GM12878 (cell line): Measurements from ENCODE around the gene IL3. TPM values are rescaled to one million over a fixed set of nuclear protein-coding genes. Genes with fewer than 3 reads are reported as not detected.

Source experiments
- ATAC-seq: fragments of 200-7000 bp; cut with Tn5 transposase; 3 replicates; pipeline ENCODE4 v1.9.1; 2020; ENCODE audit warnings: mild to moderate bottlenecking, moderate library complexity
- BruUV-seq: library from RNA; stranded (reverse); fragments of 400-500 nt; replicated peaks from 2 replicates; lab custom pipeline; 2021; lab: Mats Ljungman, UMichigan
- CTCF ChIA-PET: fragments of 300-600 bp; sonication (Branson Sonifier 250); formaldehyde crosslinking; extraction: SDS; loops from one replicate; lab custom pipeline; 2021; ENCODE audit warnings: inconsistent platforms; lab: Yijun Ruan, JAX
- POLR2A ChIA-PET: fragments of 350-600 bp; formaldehyde crosslinking; extraction: SDS; loops from one replicate; lab custom pipeline; 2021; ENCODE audit warnings: inconsistent platforms; lab: Charles Lee
- RAD21 ChIA-PET: fragments of 300-600 bp; sonication (Branson Sonifier 250); formaldehyde crosslinking; loops from one replicate; lab custom pipeline; 2023; ENCODE audit warnings: antibody characterized with exemption; ENCODE audit not compliant: unreplicated experiment; lab: Charles Lee
- SMC1A ChIA-PET: fragments of 300-600 bp; sonication (Branson Sonifier 250); formaldehyde crosslinking; loops from one replicate; lab custom pipeline; 2023; ENCODE audit not compliant: unreplicated experiment, uncharacterized antibody; lab: Charles Lee
- DNase-seq: peaks from one replicate; pipeline ENCODE4 v3.0.0-alpha.2; 2011; ENCODE audit warnings: low read depth, low spot score
- FAIRE-seq: peaks from 3 replicates; lab custom pipeline; 2011; peaks lifted over from hg19 to GRCh38; lab: Jason Lieb, UNC
- H2AFZ ChIP-seq: 2 replicates; pipeline ENCODE4 v1.6.0; 2011; ENCODE audit warnings: low read depth, low read length, control low read depth; ENCODE audit not compliant: control insufficient read depth
- H3K27ac ChIP-seq: 2 replicates; pipeline ENCODE4 v1.5.1; 2011; ENCODE audit warnings: control low read depth; ENCODE audit not compliant: control insufficient read depth, insufficient read depth
- H3K27me3 ChIP-seq, 2 experiments: replicated peaks in 1 of 2; 2 replicates each; pipeline versions ENCODE4 v1.6.0 to v1.6.1; 2011; ENCODE audit warnings: low read length in 1 of 2; ENCODE audit not compliant: control insufficient read depth in 2 of 2, insufficient read depth in 2 of 2
- H3K36me3 ChIP-seq, 2 experiments: 2 replicates each; pipeline ENCODE4 v1.5.1; 2011; ENCODE audit warnings: low read length in 1 of 2; ENCODE audit not compliant: control insufficient read depth in 2 of 2, insufficient read depth in 2 of 2
- H3K4me1 ChIP-seq: 2 replicates; pipeline ENCODE4 v1.6.1; 2011; ENCODE audit warnings: mild to moderate bottlenecking, low read length, moderate library complexity, mixed read lengths; ENCODE audit not compliant: control insufficient read depth, insufficient read depth
- H3K4me2 ChIP-seq: 2 replicates; pipeline ENCODE4 v1.6.0; 2011; ENCODE audit warnings: control low read depth; ENCODE audit not compliant: control insufficient read depth, insufficient read depth
- H3K4me3 ChIP-seq: fragments of 200-600 bp; sonication (generic); 2 replicates; pipeline ENCODE4 v1.5.1; 2016
- H3K79me2 ChIP-seq: 2 replicates; pipeline ENCODE4 v1.6.0; 2011; ENCODE audit warnings: low read length; ENCODE audit not compliant: control insufficient read depth, insufficient read depth
- H3K9ac ChIP-seq: 2 replicates; pipeline ENCODE4 v1.8.0; 2011; ENCODE audit warnings: low read length, control low read depth, mixed read lengths; ENCODE audit not compliant: control insufficient read depth, insufficient read depth
- H3K9me3 ChIP-seq: replicated peaks from 3 replicates; pipeline ENCODE4 v1.5.1; 2011; ENCODE audit warnings: mild to moderate bottlenecking, low read length; ENCODE audit not compliant: control insufficient read depth, insufficient read depth
- H4K20me1 ChIP-seq: 2 replicates; pipeline ENCODE4 v1.6.0; 2011; ENCODE audit not compliant: control insufficient read depth, insufficient read depth
- BACH1 ChIP-seq: fragments of 450-650 bp; IDR thresholded peaks from 2 replicates; pipeline ENCODE4 v1.6.1; 2017; ENCODE audit warnings: mild to moderate bottlenecking, borderline replicate concordance
- CBX3 ChIP-seq: fragments of 200-600 bp; sonication (generic); IDR thresholded peaks from 2 replicates; pipeline ENCODE4 v1.6.1; 2016; ENCODE audit warnings: low read depth, borderline replicate concordance
- CHD4 ChIP-seq: fragments of 200-600 bp; sonication (generic); IDR thresholded peaks from 2 replicates; pipeline ENCODE4 v1.6.1; 2016; ENCODE audit warnings: mild to moderate bottlenecking
- EED ChIP-seq: sonication (generic); IDR thresholded peaks from 2 replicates; pipeline ENCODE4 v1.6.1; 2016; ENCODE audit warnings: antibody characterized with exemption, low read depth
- IKZF1 ChIP-seq: fragments of 450-650 bp; conservative IDR thresholded peaks from 2 replicates; pipeline ENCODE4 v1.6.1; 2017; ENCODE audit warnings: antibody characterized with exemption, mild to moderate bottlenecking
- MEF2B ChIP-seq: fragments of 450-650 bp; IDR thresholded peaks from 2 replicates; pipeline ENCODE4 v1.6.1; 2018; ENCODE audit warnings: mild to moderate bottlenecking, moderate library complexity; ENCODE audit not compliant: partially characterized antibody, poor library complexity, severe bottlenecking
- NR2F1 ChIP-seq: fragments of 450-650 bp; conservative IDR thresholded peaks from 2 replicates; pipeline ENCODE4 v1.6.1; 2017; ENCODE audit warnings: mild to moderate bottlenecking
- SMC3 ChIP-seq: IDR thresholded peaks from 2 replicates; pipeline ENCODE4 v1.6.1; 2011; ENCODE audit warnings: low read length, improper control_type of control experiment, borderline replicate concordance
- SUZ12 ChIP-seq: fragments of 200-600 bp; sonication (generic); IDR thresholded peaks from one replicate; pipeline ENCODE4 v1.6.1; 2018; ENCODE audit warnings: antibody characterized with exemption, mild to moderate bottlenecking; ENCODE audit not compliant: unreplicated experiment
- ZNF24 ChIP-seq: fragments of 450-650 bp; IDR thresholded peaks from 2 replicates; pipeline ENCODE4 v1.6.1; 2017; ENCODE audit warnings: antibody characterized with exemption, mild to moderate bottlenecking
- WGBS: methylation state at CpG from one replicate; pipeline ENCODE4 v1.1.6; 2016; ENCODE audit warnings: low lambda C conversion rate; ENCODE audit not compliant: insufficient replicate concordance, insufficient coverage; ENCODE audit errors: missing lambda C conversion rate; 5-methylcytosine and 5-hydroxymethylcytosine counted together
- in situ Hi-C: fragments of 300-500 bp; cut with MboI; formaldehyde crosslinking; loops from 9 replicates; pipeline ENCODE4 v1.14.3; 2018; ENCODE audit warnings: mixed read lengths
- intact Hi-C: fragments of 100-400 bp; cut with micrococcal nuclease; formaldehyde crosslinking; loops from one replicate; pipeline ENCODE4 v1.14.2; 2022; ENCODE audit not compliant: unreplicated experiment
- polyA plus RNA-seq, 11 experiments: library from polyadenylated mRNA; depleted of rRNA in 4 of 11; unstranded in 6 of 11; stranded (reverse) in 5 of 11; fragments of >200 nt; fragmentation: Nextera tagmentation in 4 of 11; fragmentation: Illumina TruSeq in 1 of 11; extraction: Ambion mirVana in 4 of 11; extraction: Trizol in 1 of 11; gene quantifications; 1 replicate in 1 of 11; 2 replicates in 10 of 11; pipeline versions ENCODE4 v1.2.1 to v1.2.3, GENCODE V29; 2011 to 2016; ENCODE audit warnings: inconsistent platforms in 2 of 11, missing spikeins in 2 of 11, low read depth in 1 of 11
- total RNA-seq, 4 experiments: library from RNA; depleted of rRNA in 3 of 4; stranded (reverse); fragments of >200 nt in 3 of 4; fragmentation: Illumina TruSeq in 1 of 4; extraction: Trizol in 1 of 4; gene quantifications; 2 replicates each; pipeline versions ENCODE4 v1.2.1 to v1.2.3, GENCODE V29; 2013 to 2021
- TF ChIP-seq, protein P1 (sequence below): fragments of 450-650 bp; IDR thresholded peaks from 2 replicates; pipeline ENCODE4 v1.6.1; 2018; ENCODE audit warnings: mild to moderate bottlenecking, low read depth, moderate library complexity; ENCODE audit not compliant: partially characterized antibody
- TF ChIP-seq, protein P2 (sequence below): IDR thresholded peaks from 2 replicates; pipeline ENCODE4 v1.6.1; 2012; ENCODE audit warnings: low read depth, low read length, improper control_type of control experiment

Gene IL3
- total and polyA plus RNA-seq, 10 of the 15 experiments (the other 5 are each of a cell fraction or from before 2014, with no cell fraction given) = not detected

DNA sequence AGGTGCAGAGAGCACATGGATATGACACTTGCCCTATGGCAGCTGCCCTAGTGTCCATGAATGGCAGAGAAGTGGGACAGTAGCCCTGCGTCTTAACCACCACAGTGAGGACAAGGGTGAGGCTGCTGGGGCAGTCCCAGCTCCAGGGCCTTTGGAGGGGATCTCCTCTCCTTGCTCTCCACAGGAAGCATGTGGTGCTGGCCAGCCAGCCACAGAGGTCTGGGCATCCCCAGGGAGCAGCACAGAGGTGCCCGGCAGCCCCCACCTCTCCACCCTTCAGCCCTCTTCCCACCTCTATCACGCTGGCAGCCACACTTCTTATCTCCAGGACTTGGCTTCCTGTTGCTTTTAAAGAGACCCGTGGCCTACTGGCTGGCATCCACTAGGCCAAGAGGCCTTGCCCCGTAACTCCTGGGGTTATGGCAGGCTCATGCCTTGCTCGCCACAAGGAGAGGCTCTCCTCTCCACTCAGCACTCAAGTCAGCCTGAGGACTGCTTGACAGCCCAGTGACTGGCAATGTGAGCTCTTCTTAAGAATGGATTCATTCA lies 35.0 kb downstream of the IL3 start:
- Histone ChIP-seq H4K20me1 (no peaks in the 10 kb centered on the region), H3K9ac (no peak overlapping the region; the same call in 1 of the 2 replicates), H3K27me3 (no peaks in the 10 kb centered on the region), H3K4me2 (no peak overlapping the region), H3K27ac (no peak overlapping the region), H3K36me3 (no peaks in the 10 kb centered on the region), H3K9me3 (no peaks in the 10 kb centered on the region), H3K4me1 (peaks cover 42% of the 10 kb centered on the region), H3K79me2 (no peaks in the 10 kb centered on the region), H3K4me3 (no peak overlapping the region), H2AFZ (no peak overlapping the region)
- ChIA-PET RAD21 (no interaction called here), POLR2A (no interaction called here), SMC1A (interaction anchor here (1.5 to 1.7 kb wide), 2 partner anchors 11 to 23 kb away, joined by 4 to 6 read pairs; no protein-coding TSS in a partner anchor), CTCF (interaction anchor here (2.7 kb wide), 1 partner anchor 33 kb away, joined by 14 read pairs; no protein-coding TSS in a partner anchor)
- ATAC-seq = peak; percentile 32
- no TSS peak for BruUV-seq
- in situ Hi-C loops (no loop called here), intact Hi-C loops (no loop called here)
- WGBS = 48% methylated on average over 6 of the region's 6 CpGs
- FAIRE-seq = no peak
- DNase-seq = no peak
- TF ChIP-seq NR2F1 = no peak
- peak; percentile 50; the same call in 1 of the 2 replicates for TF ChIP-seq IKZF1
- TF ChIP-seq ZNF24 = peak; percentile 92
- peak; percentile 66 for TF ChIP-seq MEF2B
- TF ChIP-seq EED = peak; percentile 59; the same call in 1 of the 2 replicates
- TF ChIP-seq SMC3 = no peak

DNA sequence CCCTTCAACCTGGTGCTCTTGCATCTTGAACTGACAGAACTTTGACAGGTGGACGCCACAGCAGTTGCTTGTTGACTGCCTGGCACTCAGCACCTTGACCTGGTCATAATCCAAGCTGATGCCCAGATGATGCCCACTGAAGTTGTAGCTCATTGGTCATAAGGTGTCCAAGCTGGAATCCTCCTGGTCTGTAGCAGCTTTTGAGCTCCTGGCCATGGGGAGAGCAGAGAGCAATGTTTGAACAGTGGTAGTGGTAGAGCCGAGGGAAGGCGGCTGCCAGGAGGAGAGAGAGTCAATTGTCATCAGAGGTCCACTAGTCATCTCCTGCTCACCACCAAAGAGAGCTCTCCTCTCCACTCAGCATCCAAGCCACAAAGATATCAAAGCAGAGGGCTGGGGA lies 36.4 kb downstream of the IL3 start:
- no peak overlapping the region for H3K4me2 ChIP-seq
- ChIA-PET RAD21 (interaction anchor here (1.2 kb wide), 1 partner anchor 34 kb away, joined by 4 read pairs; no protein-coding TSS in a partner anchor), SMC1A (interaction anchor here (1.5 to 1.7 kb wide), 2 partner anchors 24 to 30 kb away, joined by 3 to 4 read pairs; no protein-coding TSS in a partner anchor), CTCF (interaction anchor here (1.3 kb wide), 2 partner anchors 34 to 83 kb away, joined by 3 to 4 read pairs; no protein-coding TSS in a partner anchor), POLR2A (interaction anchor here (1.1 kb wide), 1 partner anchor 9 kb away, joined by 4 read pairs; no protein-coding TSS in a partner anchor)
- peaks cover 56% of the 10 kb centered on the region for H3K4me1 ChIP-seq
- in situ Hi-C loops = no loop called here
- H3K79me2 ChIP-seq = no peaks in the 10 kb centered on the region
- no peaks in the 10 kb centered on the region for H3K36me3 ChIP-seq
- H3K4me3 ChIP-seq = no peak overlapping the region
- intact Hi-C loops = no loop called here
- no peak overlapping the region for H2AFZ ChIP-seq
- no peak overlapping the region for H3K9ac ChIP-seq
- ATAC-seq (no peak), DNase-seq (no peak), FAIRE-seq (no peak)
- no peak for TF ChIP-seq CHD4
- TF ChIP-seq BACH1 = no peak
- no peak for TF ChIP-seq CBX3
- TF ChIP-seq SUZ12 = no peak
- TF ChIP-seq, protein P1, sequence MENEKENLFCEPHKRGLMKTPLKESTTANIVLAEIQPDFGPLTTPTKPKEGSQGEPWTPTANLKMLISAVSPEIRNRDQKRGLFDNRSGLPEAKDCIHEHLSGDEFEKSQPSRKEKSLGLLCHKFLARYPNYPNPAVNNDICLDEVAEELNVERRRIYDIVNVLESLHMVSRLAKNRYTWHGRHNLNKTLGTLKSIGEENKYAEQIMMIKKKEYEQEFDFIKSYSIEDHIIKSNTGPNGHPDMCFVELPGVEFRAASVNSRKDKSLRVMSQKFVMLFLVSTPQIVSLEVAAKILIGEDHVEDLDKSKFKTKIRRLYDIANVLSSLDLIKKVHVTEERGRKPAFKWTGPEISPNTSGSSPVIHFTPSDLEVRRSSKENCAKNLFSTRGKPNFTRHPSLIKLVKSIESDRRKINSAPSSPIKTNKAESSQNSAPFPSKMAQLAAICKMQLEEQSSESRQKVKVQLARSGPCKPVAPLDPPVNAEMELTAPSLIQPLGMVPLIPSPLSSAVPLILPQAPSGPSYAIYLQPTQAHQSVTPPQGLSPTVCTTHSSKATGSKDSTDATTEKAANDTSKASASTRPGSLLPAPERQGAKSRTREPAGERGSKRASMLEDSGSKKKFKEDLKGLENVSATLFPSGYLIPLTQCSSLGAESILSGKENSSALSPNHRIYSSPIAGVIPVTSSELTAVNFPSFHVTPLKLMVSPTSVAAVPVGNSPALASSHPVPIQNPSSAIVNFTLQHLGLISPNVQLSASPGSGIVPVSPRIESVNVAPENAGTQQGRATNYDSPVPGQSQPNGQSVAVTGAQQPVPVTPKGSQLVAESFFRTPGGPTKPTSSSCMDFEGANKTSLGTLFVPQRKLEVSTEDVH = no peak
- TF ChIP-seq, protein P2, sequence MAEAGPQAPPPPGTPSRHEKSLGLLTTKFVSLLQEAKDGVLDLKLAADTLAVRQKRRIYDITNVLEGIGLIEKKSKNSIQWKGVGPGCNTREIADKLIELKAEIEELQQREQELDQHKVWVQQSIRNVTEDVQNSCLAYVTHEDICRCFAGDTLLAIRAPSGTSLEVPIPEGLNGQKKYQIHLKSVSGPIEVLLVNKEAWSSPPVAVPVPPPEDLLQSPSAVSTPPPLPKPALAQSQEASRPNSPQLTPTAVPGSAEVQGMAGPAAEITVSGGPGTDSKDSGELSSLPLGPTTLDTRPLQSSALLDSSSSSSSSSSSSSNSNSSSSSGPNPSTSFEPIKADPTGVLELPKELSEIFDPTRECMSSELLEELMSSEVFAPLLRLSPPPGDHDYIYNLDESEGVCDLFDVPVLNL = no peak
- no peak for TF ChIP-seq NR2F1
- H3K9me3 ChIP-seq = no peaks in the 10 kb centered on the region
- no peaks in the 10 kb centered on the region for H3K27me3 ChIP-seq
- WGBS = 48% methylated on average over 3 of the region's 3 CpGs
- H3K27ac ChIP-seq = no peak overlapping the region
- BruUV-seq = no TSS peak
- no peaks in the 10 kb centered on the region for H4K20me1 ChIP-seq
